Medulla oblongata (tissue), 1 donor: ENCODE measurements around the gene TMC5.
"Not testable (repeated sequence)": the region's sequence is repeated elsewhere in the genome, so short reads cannot be mapped to it uniquely, and the experiment has no call there.

ENCODE experiments used
- DNase-seq: peaks from one replicate; pipeline ENCODE4 v3.0.0-alpha.2; 2015; ENCODE audit errors: extremely low spot score

The TMC5 gene

GRCh38 chr16:19540241-19540970 is 122.7 kb downstream of the TMC5 start:
- no peak for DNase-seq

DNA sequence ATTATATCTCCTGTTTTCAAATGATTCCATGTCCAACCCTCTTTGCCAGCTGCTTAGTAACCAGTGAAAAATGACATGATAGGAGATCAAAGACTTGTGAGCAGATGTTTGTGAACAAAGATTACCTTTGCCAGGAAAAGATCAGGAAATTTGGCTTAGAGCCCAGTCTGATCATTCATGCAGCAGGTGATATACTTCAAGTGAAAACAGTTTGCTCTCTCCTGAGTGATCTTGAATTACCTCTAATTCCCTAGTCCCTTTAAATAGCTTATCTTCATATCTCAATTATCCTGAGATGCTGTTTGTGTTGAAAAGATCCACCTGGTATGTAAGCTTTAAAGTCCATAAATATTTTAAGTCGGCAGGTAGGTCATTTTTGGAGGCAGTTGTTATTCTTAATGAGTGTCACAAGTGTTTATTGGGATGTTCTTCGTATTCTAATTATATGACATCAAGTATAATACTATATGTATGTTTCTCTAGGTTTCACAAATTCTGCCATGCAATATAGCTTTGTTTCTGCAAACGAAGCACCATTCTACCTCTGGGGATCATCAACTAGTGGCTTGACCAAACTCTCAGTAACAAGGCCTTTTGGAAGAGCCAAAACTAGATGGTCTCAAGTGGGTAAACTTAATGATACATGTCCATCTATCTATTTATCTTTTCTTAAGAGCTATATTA is 124.6 kb downstream of the TMC5 start:
- DNase-seq, result no peak

DNA sequence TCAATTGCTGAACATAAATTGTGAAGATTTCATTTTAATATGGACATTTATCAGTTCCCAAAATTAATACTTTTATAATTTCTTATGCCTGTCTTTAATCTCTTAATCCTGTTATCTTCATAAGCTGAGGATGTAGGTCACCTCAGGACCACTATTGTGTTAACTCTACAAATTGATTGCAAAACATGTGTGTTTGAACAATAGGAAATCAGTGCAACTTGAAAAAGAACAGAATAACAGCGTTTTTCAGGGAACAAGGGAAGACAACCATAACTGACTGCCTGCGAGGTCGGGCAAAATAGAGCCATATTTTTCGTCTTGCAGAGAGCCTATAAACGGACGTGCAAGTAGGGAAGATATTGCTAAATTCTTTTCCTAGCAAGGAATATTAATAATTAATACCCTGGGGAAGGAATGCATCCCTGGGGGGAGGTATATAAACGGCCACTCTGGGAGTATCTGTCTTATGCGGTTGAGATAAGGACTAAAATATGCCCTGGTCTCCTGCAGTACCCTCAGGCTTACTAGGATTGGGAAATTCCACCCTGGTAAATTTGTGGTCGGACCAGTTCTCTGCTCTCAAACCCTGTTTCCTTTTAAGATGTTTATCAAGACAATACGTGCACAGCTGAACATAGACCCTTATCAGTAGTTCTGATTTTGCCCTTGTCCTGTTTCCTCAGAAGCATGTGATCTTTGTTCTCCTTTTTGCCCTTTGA is 125.8 kb downstream of the TMC5 start:
- not testable (repeated sequence) for DNase-seq

- DNase-seq, result no peak
Observed at GRCh38 chr16:19548144-19548543, 130.5 kb downstream of the TMC5 start.
